Erythroblast (primary cell): ENCODE measurements around the gene A3GALT2.
"Not testable (repeated sequence)": the region's sequence is repeated elsewhere in the genome, so short reads cannot be mapped to it uniquely, and the experiment has no call there.

ENCODE experiments used
- DNase-seq, 2 experiments: peaks; one replicate each; lab custom pipeline; 2025; lab: John Stamatoyannopoulos, UW
- GATA1 ChIP-seq: IDR thresholded peaks from 2 replicates; pipeline ENCODE4 v1.6.1; 2011; ENCODE audit warnings: low read depth, mild to moderate bottlenecking, control low read depth, low read length, moderate library complexity
- POLR2A ChIP-seq: IDR thresholded peaks from 2 replicates; pipeline ENCODE4 v1.6.1; 2011; ENCODE audit warnings: mild to moderate bottlenecking, low read length

Gene A3GALT2

DNA sequence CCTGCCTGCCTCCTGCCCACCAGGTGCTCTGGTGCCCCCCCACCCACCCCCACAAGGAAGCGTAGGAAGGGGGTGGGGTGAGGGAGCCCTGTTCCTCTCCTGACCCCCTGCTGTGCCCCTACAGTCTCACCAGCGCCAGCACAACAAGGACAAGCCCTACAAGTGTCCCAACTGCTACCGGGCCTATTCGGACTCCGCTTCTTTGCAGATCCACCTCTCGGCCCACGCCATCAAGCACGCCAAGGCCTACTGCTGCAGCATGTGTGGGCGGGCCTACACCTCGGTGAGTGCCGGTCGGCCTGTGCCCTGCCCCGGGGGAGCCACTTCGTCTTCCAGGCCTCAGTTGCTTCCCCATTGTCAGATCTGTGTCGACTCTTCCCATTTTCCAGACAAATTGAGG is 25.9 kb downstream of the A3GALT2 start:
- DNase-seq, result no peak
- TF ChIP-seq POLR2A (no peak), GATA1 (no peak)

DNA sequence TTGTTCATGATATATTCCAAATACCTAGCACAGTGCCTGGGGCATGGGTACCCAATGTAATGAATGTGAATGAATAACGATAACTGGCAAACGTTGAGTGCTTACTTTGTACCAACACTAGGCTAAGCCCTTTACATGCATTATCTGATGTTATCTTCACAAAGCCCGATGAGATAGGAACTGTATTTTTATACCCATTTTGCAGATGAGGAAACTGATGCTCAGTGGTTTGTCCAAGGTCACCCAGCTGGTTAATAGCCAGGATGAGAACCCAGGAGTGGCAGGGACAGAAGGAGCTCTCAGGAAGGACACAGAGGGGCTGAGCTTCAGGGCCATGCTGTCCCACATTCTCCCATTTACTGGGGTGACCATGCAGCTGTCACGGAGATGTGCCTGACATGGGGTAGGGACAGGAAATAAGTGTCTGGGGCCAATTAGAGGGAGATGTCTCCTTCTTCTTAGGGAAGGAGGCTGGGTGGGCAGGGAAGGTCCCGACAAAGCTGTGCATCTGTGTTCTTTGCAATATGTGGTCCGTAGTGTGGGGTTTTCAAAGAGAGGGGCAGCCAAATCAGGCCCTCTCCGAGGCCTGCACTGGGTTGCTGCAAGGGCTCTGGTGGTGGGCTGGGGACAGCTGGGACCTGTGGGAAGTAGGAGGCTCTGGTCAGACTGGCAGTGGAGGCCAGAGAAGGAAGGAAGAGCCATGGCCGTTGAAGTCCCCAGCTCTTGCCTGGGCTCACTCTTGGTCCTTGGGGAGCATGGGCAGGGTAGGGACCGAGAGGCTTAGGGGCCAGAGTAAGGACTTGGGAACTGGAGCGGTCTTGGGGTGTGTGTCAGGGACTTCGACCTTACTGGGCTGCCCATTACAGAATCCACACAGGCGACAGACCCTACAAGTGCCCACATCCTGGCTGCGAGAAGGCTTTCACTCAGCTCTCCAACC is 26.6 kb downstream of the A3GALT2 start:
- TF ChIP-seq POLR2A (no peak), GATA1 (no peak)

DNA sequence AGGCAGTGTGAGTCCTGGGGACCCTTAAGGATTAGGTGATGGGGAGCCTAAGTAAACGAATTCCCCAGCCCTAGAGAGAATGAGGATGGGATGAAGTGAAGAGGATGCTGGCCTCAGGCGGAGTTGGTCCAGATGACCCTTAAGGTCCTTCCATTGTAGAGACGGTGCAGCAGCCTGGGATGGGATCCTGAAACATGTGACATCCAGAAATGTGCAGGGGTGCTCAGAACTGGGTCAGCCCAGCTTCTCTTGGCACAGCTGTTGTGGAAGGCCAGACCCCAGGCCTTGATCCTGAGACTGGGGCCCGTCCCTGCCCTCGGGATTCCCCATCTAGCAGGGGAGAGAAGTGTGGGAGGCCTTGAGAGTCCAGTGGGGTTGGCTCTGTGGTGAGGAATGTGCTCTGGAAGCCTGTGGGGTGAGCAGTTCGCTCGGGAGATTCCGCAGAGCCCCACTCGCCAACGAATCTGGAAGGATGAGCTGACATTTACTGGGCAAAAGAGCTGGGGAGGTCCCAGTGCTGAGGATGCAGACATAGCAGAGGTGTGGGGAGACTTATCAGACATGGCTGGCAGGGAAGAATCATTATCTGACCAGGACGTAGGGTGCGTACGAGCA is 28.1 kb downstream of the A3GALT2 start:
- TF ChIP-seq POLR2A (no peak), GATA1 (no peak)
- DNase-seq, result no peak

More for the DNA sequence above, 26.6 kb downstream of the A3GALT2 start:
- DNase-seq, result no peak

DNA sequence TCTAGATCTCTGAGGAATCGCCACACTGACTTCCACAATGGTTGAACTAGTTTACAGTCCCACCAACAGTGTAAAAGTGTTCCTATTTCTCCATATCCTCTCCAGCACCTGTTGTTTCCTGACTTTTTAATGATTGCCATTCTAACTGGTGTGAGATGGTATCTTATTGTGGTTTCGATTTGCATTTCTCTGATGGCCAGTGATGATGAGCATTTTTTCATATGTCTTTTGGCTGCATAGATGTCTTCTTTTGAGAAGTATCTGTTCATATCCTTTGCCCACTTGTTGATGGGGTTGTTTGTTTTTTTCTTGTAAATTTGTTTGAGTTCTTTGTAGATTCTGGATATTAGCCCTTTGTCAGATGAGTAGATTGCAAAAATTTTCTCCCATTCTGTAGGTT is 30.3 kb downstream of the A3GALT2 start:
- not testable (repeated sequence) for DNase-seq

DNA sequence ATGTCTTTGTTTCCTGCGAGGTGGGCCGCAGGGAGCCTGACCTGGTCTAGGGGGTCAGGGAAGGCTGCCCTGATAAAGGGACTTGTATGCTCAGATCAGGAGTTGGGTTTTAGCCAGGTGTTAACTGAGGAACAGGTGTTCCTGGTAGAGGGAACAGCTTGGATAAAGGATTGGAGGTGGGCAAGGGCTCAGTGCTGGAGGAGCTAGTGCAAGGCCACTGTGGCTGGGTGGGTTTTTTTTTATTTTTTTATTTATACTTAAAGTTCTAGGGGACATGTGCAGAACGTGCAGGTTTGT is 31.1 kb downstream of the A3GALT2 start:
- TF ChIP-seq GATA1, result no peak
- no peak for TF ChIP-seq POLR2A
- DNase-seq, result no peak

DNA sequence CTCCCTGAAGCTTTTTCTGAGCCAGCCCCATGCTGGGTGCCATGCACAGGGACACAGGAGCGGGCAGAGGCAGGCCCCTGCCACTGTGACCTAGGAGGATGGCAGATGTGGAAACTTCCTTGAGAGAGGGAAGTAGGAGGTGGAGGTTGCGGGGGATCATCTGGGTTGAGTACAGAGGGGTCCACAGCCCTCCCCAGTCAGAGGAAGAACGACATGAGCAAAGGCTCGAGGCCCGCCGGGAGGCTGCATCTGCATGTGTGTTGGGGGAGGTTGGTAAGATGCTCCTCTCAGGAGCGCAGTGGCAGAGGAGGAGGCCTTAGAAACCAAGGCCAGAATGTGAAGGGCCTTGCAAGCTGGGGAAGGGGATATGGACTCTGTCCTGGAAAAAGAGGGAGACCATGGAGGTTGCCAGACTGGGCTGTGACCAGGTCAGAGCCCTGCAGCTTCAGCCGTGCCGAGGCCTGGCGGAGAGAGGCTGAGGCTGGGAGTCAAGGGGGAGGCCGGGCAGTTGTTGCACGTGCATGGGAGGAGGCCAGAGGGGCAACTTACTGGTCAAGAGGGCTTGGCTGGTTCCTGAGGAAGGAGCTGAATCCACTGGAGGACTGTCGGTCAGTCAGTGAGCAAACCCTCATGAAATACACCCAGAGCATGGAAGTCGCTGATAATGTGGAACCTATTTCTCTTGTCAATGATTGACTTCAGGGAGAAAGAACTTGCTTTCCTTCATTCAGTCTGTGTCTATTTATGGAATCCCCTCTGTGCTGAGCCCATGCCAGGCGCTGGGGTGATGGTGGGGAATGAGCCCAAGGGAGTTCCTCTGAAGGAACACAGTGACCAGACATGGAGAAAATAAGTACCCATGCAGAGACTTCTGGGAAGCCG is 31.7 kb downstream of the A3GALT2 start:
- no peak for DNase-seq
- TF ChIP-seq POLR2A (no peak), GATA1 (no peak)

DNA sequence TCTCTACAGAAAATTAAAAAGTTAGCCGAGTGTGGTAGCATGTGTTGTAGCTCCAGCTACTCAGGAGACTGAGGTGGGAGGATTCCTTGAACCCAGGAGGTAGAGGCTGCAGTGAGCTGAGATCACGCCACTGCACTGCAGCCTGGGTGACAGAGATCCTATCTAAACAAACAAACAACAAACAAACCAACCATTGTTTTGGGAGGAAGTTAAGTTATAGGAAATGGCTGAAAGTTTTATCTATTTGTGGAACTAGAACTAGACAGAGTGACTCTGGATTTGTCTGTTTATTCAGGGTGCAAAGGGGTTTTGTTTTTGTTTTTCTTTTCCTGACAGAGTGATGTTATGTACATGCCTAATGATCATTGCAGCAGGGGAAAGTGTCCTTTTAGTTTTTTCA is 33.6 kb downstream of the A3GALT2 start:
- TF ChIP-seq POLR2A, result no peak
- TF ChIP-seq GATA1, result no peak
- no peak for DNase-seq

DNA sequence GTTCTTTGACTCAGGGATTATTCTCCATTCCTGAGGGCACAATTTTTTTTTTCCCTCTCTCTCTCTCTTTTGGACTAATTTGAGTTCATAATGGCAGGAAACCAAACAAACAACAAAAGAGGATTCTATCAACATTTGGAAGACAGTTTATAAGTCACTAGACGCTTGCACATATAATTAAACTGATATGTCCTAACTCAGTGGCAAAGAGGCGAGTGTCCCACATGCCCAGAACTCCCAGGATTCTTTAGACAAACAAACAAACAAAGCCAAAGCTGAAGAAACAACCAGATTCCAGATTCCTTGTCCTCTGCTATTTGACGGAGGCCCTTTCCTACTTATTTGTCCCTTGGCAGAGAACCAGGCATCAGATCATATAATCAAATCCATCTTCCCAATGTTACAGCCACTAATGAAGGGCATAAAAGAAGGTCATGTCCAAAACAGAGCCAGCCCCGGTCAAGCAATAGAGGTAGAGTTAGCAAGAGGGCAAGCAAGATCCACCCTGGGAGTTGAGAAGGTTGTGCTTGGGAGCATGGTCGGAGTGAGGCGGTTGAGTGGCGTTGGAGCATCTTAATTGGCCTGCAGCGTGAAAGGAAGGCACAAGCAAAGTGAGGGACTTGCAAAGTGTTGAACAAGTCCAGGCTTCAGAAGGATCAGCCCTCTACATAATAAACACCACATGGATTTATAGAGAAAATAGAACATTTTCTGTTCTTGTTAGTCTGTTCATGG is 34.3 kb downstream of the A3GALT2 start:
- no peak for DNase-seq
- TF ChIP-seq POLR2A, result no peak
- no peak for TF ChIP-seq GATA1

DNA sequence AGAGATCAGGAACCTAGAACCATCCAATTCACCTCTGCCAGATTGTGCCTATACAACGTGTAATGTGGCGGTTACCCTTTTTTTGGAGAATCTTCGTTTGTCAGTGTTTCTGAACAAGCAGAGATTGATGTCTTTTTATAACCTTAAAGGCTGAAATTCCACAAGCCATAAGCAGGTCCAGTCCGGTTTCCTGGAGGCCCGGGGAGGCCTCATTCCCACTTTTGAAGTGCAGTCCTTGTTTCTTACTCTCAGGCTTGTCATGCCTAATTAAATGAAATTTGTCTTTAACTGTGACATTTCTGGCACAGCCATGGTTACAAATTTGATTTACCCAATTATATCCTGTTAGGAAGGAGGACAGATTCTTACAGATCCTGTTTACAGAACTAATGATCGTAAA is 36.8 kb downstream of the A3GALT2 start:
- no peak for TF ChIP-seq GATA1
- TF ChIP-seq POLR2A, result no peak
- DNase-seq, result no peak

DNA sequence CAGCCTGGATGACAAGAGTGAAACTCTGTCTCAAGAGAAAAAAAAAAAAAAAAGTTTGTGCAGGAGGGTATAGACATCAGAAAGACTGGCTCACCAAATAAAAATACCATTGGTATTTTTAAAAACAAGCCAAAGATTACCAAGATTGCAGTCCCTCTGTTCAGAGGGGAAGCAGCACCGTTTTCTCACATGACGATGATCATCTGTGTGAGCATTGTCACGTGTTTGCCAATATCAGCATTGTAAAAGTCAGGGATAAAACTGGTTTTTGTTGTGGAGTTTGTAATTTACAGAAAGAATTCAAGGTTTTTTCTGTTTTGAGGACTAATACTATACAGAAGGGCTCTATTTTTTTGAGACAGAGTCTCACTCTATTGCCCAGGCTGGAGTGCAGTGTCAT is 38.1 kb downstream of the A3GALT2 start:
- TF ChIP-seq GATA1 (no peak), POLR2A (no peak)
- no peak for DNase-seq

DNA sequence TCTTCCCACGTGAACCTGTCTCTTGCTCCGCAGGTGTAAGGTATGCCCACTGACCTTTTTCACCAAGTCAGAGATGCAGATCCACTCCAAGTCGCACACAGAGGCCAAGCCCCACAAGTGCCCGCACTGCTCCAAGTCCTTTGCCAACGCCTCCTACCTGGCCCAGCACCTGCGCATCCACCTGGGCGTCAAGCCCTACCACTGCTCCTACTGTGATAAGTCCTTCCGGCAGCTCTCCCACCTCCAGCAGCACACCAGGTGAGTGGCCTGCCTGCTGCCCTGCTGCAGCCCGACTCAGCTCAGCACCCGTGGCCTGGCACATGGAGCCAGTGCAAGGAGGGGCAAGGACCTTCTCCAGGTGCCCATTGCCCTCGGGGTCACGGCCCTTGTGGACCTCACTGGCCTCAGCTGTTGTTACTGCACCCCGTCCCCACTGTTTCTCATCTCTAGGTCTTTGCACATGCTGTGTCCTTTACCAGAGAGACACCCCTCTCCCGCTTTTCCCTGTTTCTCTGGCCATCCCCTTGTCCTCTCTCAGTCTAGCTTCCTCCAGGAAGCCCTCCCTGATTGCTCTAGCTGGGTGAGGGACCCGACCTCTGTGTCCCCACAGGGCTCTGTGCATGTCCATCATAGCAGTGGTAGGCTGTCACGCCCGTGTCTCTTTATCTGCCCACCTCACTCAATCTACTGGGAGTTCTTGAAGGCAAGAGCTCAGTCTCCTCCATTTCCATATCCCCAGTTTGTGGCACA is 39.2 kb downstream of the A3GALT2 start:
- TF ChIP-seq GATA1, result no peak
- TF ChIP-seq POLR2A, result no peak
- DNase-seq, result no peak

DNA sequence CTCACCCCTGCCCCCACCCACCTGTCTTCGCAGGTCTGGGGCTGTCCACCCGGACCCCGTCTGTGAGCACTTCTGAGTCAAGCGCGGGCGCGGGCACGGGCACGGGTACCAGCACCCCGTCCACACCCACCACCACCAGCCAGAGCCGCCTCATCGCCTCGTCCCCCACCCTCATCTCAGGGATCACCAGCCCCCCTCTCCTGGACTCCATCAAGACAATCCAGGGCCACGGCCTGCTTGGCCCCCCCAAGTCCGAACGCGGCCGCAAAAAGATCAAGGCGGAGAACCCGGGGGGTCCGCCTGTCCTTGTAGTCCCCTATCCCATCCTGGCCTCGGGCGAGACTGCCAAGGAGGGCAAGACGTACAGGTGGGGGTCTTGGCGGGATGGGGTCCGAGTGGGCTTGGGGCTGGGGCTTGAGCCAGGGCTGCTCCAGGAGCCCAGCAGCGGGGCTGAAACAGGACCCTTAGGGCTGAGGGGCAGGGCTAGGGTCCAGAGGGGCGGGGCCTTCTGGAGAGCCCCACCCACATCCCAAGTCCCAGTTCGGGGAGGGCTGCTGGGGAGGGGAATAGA is 40.7 kb downstream of the A3GALT2 start:
- no peak for TF ChIP-seq POLR2A
- no peak for TF ChIP-seq GATA1
- no peak for DNase-seq
